Hepatocyte (in vitro differentiated cells): ENCODE measurements around the gene PTCRA. TPM values are rescaled to one million over a fixed set of nuclear protein-coding genes. Genes with fewer than 3 reads are reported as not detected.

Source experiments
- DNase-seq: peaks from one replicate; pipeline ENCODE4 v3.0.0-alpha.2; 2016; ENCODE audit warnings: low spot score
- H2AFZ ChIP-seq: fragments of 200-600 bp; sonication (generic); 2 replicates; pipeline ENCODE4 v1.6.0; 2016; ENCODE audit warnings: antibody characterized with exemption, mild to moderate bottlenecking
- H3K27ac ChIP-seq: fragments of 200-600 bp; sonication (generic); 2 replicates; pipeline ENCODE4 v1.5.1; 2016; ENCODE audit warnings: mild to moderate bottlenecking
- H3K27me3 ChIP-seq: fragments of 200-600 bp; sonication (generic); 2 replicates; pipeline ENCODE4 v1.6.1; 2016
- H3K36me3 ChIP-seq: fragments of 200-600 bp; sonication (generic); replicated peaks from 2 replicates; pipeline ENCODE4 v1.5.1; 2016; ENCODE audit warnings: low read depth; ENCODE audit not compliant: insufficient read depth
- H3K4me1 ChIP-seq: fragments of 200-600 bp; sonication (generic); 2 replicates; pipeline ENCODE4 v1.5.1; 2016; ENCODE audit warnings: mild to moderate bottlenecking, moderate library complexity; ENCODE audit not compliant: insufficient read depth
- H3K4me2 ChIP-seq: fragments of 200-600 bp; sonication (generic); 2 replicates; pipeline ENCODE4 v1.6.0; 2016
- H3K4me3 ChIP-seq: fragments of 200-600 bp; sonication (generic); 2 replicates; pipeline ENCODE4 v1.5.1; 2016; ENCODE audit warnings: mild to moderate bottlenecking
- H3K79me2 ChIP-seq: fragments of 200-600 bp; sonication (generic); 2 replicates; pipeline ENCODE4 v1.6.0; 2017; ENCODE audit warnings: mild to moderate bottlenecking
- H3K9me2 ChIP-seq: fragments of 200-600 bp; sonication (generic); replicated peaks from 2 replicates; pipeline ENCODE4 v1.6.0; 2017; ENCODE audit warnings: mild to moderate bottlenecking; ENCODE audit not compliant: insufficient read depth
- H3K9me3 ChIP-seq: fragments of 200-600 bp; sonication (generic); 2 replicates; pipeline ENCODE4 v1.5.1; 2016; ENCODE audit warnings: low read depth, mild to moderate bottlenecking
- H4K20me1 ChIP-seq: fragments of 200-600 bp; sonication (generic); 2 replicates; pipeline ENCODE4 v1.6.0; 2016; ENCODE audit warnings: mild to moderate bottlenecking; ENCODE audit not compliant: insufficient read depth, poor library complexity, severe bottlenecking
- CTCF ChIP-seq: fragments of 200-600 bp; sonication (generic); IDR thresholded peaks from 2 replicates; pipeline ENCODE4 v1.5.1; 2016; ENCODE audit warnings: antibody characterized with exemption, mild to moderate bottlenecking; ENCODE audit not compliant: poor library complexity
- EZH2 ChIP-seq: fragments of 200-600 bp; sonication (generic); IDR thresholded peaks from 2 replicates; pipeline ENCODE4 v1.6.1; 2016; ENCODE audit warnings: antibody characterized with exemption, mild to moderate bottlenecking, borderline replicate concordance
- EZH2phosphoT487 ChIP-seq: fragments of 200-600 bp; sonication (generic); IDR thresholded peaks from one replicate; pipeline ENCODE4 v1.6.1; 2018; ENCODE audit warnings: antibody characterized with exemption, mild to moderate bottlenecking, low read depth, moderate library complexity; ENCODE audit not compliant: unreplicated experiment, severe bottlenecking
- WGBS: methylation state at CpG from one replicate; pipeline ENCODE4 v1.1.6; 2016; ENCODE audit warnings: low lambda C conversion rate; ENCODE audit errors: missing lambda C conversion rate; 5-methylcytosine and 5-hydroxymethylcytosine counted together
- polyA plus RNA-seq: library from polyadenylated mRNA; unstranded; fragments of >200 nt; fragmentation: Nextera tagmentation; extraction: Ambion mirVana; gene quantifications from 2 replicates; pipeline ENCODE4 v1.2.1, GENCODE V29; 2016
- total RNA-seq: library from RNA; depleted of rRNA; stranded (reverse); fragments of >200 nt; gene quantifications from 2 replicates; pipeline ENCODE4 v1.2.3, GENCODE V29; 2014

Gene PTCRA
- total and polyA plus RNA-seq, 2 experiments from 2014 or later = not detected

GRCh38 chr6:42932412-42932811 lies 16.6 kb downstream of the PTCRA start:
- Histone ChIP-seq H3K36me3 (no peaks in the 10 kb centered on the region), H3K27me3 (no peaks in the 10 kb centered on the region), H4K20me1 (no peaks in the 10 kb centered on the region), H3K9me2 (no peaks in the 10 kb centered on the region), H3K79me2 (peaks cover 62% of the 10 kb centered on the region), H3K4me2 (no peak overlapping the region), H3K4me3 (no peak overlapping the region), H3K4me1 (peaks cover 16% of the 10 kb centered on the region), H3K27ac (no peak overlapping the region), H3K9me3 (no peaks in the 10 kb centered on the region), H2AFZ (no peak overlapping the region)
- DNase-seq = no peak
- TF ChIP-seq CTCF (no peak), EZH2 (no peak), EZH2phosphoT487 (no peak)
- 90% methylated on average over 3 of the region's 3 CpGs for WGBS

GRCh38 chr6:42933205-42933604 lies 17.4 kb downstream of the PTCRA start:
- no peak for TF ChIP-seq EZH2phosphoT487
- no peak for TF ChIP-seq EZH2
- no peak for TF ChIP-seq CTCF
- no peak overlapping the region for H3K27ac ChIP-seq
- peaks cover 14% of the 10 kb centered on the region for H3K4me1 ChIP-seq
- H4K20me1 ChIP-seq = no peaks in the 10 kb centered on the region
- no peak for DNase-seq
- WGBS = 49% methylated on average over 3 of the region's 3 CpGs
- H3K36me3 ChIP-seq = no peaks in the 10 kb centered on the region
- H3K79me2 ChIP-seq = peaks cover 62% of the 10 kb centered on the region
- no peak overlapping the region for H3K4me3 ChIP-seq
- no peaks in the 10 kb centered on the region for H3K9me2 ChIP-seq
- no peaks in the 10 kb centered on the region for H3K27me3 ChIP-seq
- H3K4me2 ChIP-seq = no peak overlapping the region
- no peak overlapping the region for H2AFZ ChIP-seq
- H3K9me3 ChIP-seq = no peaks in the 10 kb centered on the region

GRCh38 chr6:42935322-42935721 lies 19.5 kb downstream of the PTCRA start:
- Histone ChIP-seq H3K9me3 (no peaks in the 10 kb centered on the region), H3K4me3 (no peak overlapping the region), H2AFZ (no peak overlapping the region), H3K79me2 (peaks cover 62% of the 10 kb centered on the region), H3K36me3 (no peaks in the 10 kb centered on the region), H3K9me2 (no peaks in the 10 kb centered on the region), H4K20me1 (no peaks in the 10 kb centered on the region), H3K4me1 (peaks cover 10% of the 10 kb centered on the region), H3K27ac (no peak overlapping the region), H3K27me3 (no peaks in the 10 kb centered on the region), H3K4me2 (no peak overlapping the region)
- no peak for DNase-seq
- no peak for TF ChIP-seq EZH2
- no peak for TF ChIP-seq EZH2phosphoT487
- TF ChIP-seq CTCF = no peak
- WGBS = 98% methylated on average over 7 of the region's 7 CpGs

- Histone ChIP-seq H3K4me3 (no peak overlapping the region), H3K36me3 (no peaks in the 10 kb centered on the region), H2AFZ (no peak overlapping the region), H4K20me1 (no peaks in the 10 kb centered on the region), H3K27me3 (no peaks in the 10 kb centered on the region), H3K27ac (no peak overlapping the region), H3K4me1 (peaks cover 2% of the 10 kb centered on the region), H3K79me2 (peaks cover 53% of the 10 kb centered on the region), H3K4me2 (no peak overlapping the region), H3K9me3 (no peaks in the 10 kb centered on the region), H3K9me2 (no peaks in the 10 kb centered on the region)
- 95% methylated on average over 11 of the region's 11 CpGs for WGBS
- TF ChIP-seq CTCF (no peak), EZH2phosphoT487 (no peak), EZH2 (no peak)
- no peak for DNase-seq
These were observed 20.5 kb downstream of the PTCRA start for GRCh38 chr6:42936398-42936797.
